Fibroblast of the aortic adventitia (primary cell): ENCODE data around the gene ARID5B. TPM values are rescaled to one million over a fixed set of nuclear protein-coding genes. Genes with fewer than 3 reads are reported as not detected.

Experiments used
- DNase-seq: peaks from one replicate; pipeline ENCODE4 v3.0.0-alpha.2; 2010; ENCODE audit warnings: low read depth
- H3K4me3 ChIP-seq: 2 replicates; pipeline ENCODE4 v1.5.1; 2011; ENCODE audit warnings: low read depth, mild to moderate bottlenecking, control low read depth, low read length, moderate library complexity
- CTCF ChIP-seq: IDR thresholded peaks from 2 replicates; pipeline ENCODE4 v1.5.1; 2011; ENCODE audit warnings: mild to moderate bottlenecking, low read length, control low read depth, inconsistent platforms; ENCODE audit not compliant: insufficient read depth
- total RNA-seq: library from RNA; depleted of rRNA; stranded (reverse); fragments of >200 nt; gene quantifications from 2 replicates; pipeline ENCODE4 v1.2.3, GENCODE V29; 2012; ENCODE audit warnings: low replicate concordance

Gene ARID5B
- total RNA-seq, 1 donor, result 87.9 TPM

DNA sequence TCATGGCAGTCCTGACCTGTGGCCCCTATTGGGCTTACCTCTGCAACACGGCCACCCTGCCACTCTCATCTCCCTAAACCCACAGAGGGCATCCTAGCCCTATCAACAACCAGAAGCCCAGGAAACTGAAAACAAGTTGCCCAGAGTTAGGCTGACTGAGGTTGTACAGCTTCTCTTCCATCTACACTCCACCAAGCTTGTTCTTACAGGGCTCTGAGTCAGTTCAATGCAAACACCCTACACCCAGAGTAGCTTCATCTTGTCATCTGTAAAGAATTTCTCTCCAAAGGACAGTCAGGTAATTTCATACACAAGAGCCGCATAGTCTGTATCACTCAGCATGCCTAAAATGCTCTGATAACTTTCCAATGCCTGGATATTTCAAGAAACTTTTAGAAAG is 175.4 kb downstream of the ARID5B start:
- peak; percentile 83 for DNase-seq
- TF ChIP-seq CTCF, result no peak
- no peak overlapping the region for H3K4me3 ChIP-seq

GRCh38 chr10:62077330-62078015 is 176.0 kb downstream of the ARID5B start:
- no peak for TF ChIP-seq CTCF
- DNase-seq, result no peak
- no peak overlapping the region for H3K4me3 ChIP-seq

DNA sequence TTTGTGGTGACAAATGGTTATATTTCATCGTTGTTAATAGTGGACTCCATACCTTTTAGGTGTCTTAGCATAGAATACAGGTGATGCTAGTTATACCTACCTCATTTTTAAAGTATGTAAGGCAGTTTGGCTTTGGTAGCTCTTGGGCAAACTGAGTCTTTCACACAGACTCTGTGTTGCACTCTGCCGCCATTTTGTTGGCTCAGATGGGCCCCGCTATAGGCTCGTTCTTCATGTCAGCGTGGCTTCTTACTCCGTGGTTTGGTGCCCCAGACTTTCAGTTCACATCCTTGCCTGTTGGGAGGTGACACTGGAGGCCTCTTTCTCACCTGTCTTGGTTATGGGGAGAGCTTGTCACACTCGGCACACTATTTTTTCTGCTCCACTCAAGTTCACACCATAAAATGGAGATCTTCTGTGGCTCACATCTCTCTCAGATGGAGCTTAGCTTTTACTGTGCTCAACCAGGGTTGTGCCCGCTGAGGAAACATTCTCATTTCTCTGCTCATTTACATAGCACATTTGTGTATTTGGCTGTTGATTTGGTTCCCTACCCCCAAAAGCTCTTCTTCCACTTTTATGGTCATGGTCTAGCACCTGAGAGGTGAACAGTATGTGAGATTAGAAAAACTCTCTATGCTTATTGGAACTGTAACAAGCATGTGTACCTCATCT is 178.5 kb downstream of the ARID5B start:
- no peak for TF ChIP-seq CTCF
- DNase-seq, result no peak
- no peak overlapping the region for H3K4me3 ChIP-seq

- DNase-seq, result no peak
- no peak for TF ChIP-seq CTCF
- no peak overlapping the region for H3K4me3 ChIP-seq
These were observed 179.4 kb downstream of the ARID5B start for GRCh38 chr10:62080905-62081304.

DNA sequence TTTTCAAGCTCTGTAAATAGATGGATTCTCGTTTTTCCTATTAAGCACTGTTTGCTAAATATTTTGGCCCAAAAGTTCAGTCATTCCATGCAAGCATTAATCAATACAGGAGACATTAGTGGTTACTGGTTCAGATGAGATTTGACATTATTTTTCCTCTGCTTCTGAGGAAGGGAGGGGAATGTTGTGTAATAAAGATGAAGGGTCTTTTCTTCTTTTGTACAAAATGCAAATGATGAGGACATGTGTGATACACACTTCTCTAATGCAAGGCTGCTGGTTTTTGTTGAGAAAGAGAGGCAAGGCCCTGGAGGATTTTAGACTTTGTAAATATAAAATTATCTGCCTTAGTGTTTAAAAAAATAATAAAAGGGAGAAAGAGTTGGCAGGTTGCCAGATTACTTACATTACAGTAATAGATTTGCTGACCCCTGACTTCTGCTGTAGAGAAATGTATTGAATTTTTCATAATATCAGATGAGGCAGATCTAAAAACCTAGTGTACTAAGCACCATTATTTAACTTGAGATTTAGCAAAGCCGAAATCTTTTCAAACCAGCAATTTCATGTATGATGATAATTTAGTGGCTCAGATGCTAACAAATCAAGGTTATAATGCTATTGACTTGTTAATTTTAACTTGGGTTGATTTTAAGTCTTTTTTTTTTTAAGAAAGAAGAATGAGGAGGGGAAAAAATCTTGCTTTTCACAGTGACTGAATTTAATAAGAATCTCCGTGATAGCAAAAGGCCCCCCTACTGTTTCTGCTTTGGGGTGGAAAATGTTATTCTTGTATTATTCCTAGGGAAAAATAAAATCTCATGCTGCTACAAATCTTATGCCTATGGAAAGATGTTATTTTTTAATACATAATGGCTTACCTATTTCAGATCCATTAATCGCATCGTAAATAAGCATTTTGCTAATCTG is 180.1 kb downstream of the ARID5B start:
- peak; percentile 58 for DNase-seq

DNA sequence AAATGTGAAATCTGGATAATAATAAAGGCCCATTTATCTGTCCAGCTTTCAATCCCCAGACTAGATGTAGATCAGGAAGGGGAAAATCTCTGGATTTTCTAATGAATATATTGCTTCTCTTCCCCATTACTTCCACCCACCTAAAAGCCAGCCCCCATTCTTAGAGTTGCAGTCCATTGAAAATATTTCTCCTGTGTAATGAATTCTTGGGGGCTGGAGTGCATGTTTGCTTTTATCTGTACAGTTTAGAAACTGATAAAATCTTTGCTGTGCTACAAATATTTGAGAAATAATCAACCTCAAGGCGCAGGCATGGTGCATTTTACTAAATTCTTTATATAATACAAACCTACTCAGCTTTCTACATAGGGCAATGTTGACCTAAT is 180.8 kb downstream of the ARID5B start:
- TF ChIP-seq CTCF, result no peak
- no peak for DNase-seq
- H3K4me3 ChIP-seq, result no peak overlapping the region

More for the DNA sequence above, 180.1 kb downstream of the ARID5B start:
- H3K4me3 ChIP-seq, result no peak overlapping the region
- TF ChIP-seq CTCF, result no peak
